GM06990 (cell line): ENCODE data around the gene TIMM44.
"Not testable (repeated sequence)": the region's sequence is repeated elsewhere in the genome, so short reads cannot be mapped to it uniquely, and the experiment has no call there.

ENCODE experiments used
- DNase-seq: peaks from one replicate; pipeline ENCODE4 v3.0.0-alpha.2; 2011; ENCODE audit not compliant: insufficient read length; ENCODE audit errors: extremely low read depth
- H3K27me3 ChIP-seq: replicated peaks from 2 replicates; pipeline ENCODE4 v1.6.0; 2011; ENCODE audit warnings: low read length; ENCODE audit not compliant: control insufficient read depth, insufficient read depth
- H3K36me3 ChIP-seq: 2 replicates; pipeline ENCODE4 v1.5.1; 2011; ENCODE audit warnings: low read length; ENCODE audit not compliant: control insufficient read depth, insufficient read depth
- H3K4me3 ChIP-seq: replicated peaks from 2 replicates; pipeline ENCODE4 v1.5.1; 2011; ENCODE audit warnings: low read depth, mild to moderate bottlenecking, control low read depth, low read length
- TF ChIP-seq, protein P1 (sequence below): IDR thresholded peaks from 2 replicates; pipeline ENCODE4 v1.5.1; 2011; ENCODE audit warnings: low read length, control low read depth, mild to moderate bottlenecking, inconsistent platforms; ENCODE audit not compliant: insufficient read depth, poor library complexity, severe bottlenecking

TIMM44 gene

DNA sequence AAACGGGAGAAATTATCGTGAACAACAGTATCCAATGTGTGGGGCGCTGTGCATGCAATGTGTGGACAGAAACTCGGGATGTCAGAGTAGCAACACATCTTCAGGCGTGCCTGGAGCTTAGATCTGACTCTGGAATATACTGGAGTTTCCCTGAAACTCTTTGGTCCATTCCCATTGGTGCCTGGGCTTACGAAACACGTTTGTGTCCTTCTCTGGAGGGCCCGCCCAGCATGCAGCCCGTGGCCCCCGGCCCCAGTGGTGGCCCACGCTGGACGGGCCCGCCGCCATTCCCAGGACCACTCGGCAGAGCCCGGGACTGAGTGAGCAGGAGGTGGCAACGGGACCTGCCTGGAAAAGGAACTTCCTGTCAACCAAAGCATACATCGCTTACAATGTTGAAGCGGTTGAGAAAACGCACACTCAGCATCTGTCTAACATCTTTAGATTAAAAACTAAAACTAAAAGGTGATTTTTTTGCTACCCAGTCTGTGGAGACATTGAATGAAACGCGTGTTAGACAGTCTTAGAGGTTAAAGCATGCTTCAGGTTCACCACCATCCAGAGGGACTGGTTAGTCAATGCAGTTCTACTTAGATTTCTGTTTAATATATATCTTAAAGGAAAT lies 19.3 kb upstream of the TIMM44 start:
- Histone ChIP-seq H3K4me3 (no peak overlapping the region), H3K27me3 (no peaks in the 10 kb centered on the region), H3K36me3 (peaks cover 26% of the 10 kb centered on the region)
- DNase-seq = no peak
- TF ChIP-seq, protein P1, sequence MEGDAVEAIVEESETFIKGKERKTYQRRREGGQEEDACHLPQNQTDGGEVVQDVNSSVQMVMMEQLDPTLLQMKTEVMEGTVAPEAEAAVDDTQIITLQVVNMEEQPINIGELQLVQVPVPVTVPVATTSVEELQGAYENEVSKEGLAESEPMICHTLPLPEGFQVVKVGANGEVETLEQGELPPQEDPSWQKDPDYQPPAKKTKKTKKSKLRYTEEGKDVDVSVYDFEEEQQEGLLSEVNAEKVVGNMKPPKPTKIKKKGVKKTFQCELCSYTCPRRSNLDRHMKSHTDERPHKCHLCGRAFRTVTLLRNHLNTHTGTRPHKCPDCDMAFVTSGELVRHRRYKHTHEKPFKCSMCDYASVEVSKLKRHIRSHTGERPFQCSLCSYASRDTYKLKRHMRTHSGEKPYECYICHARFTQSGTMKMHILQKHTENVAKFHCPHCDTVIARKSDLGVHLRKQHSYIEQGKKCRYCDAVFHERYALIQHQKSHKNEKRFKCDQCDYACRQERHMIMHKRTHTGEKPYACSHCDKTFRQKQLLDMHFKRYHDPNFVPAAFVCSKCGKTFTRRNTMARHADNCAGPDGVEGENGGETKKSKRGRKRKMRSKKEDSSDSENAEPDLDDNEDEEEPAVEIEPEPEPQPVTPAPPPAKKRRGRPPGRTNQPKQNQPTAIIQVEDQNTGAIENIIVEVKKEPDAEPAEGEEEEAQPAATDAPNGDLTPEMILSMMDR = no peak

DNA sequence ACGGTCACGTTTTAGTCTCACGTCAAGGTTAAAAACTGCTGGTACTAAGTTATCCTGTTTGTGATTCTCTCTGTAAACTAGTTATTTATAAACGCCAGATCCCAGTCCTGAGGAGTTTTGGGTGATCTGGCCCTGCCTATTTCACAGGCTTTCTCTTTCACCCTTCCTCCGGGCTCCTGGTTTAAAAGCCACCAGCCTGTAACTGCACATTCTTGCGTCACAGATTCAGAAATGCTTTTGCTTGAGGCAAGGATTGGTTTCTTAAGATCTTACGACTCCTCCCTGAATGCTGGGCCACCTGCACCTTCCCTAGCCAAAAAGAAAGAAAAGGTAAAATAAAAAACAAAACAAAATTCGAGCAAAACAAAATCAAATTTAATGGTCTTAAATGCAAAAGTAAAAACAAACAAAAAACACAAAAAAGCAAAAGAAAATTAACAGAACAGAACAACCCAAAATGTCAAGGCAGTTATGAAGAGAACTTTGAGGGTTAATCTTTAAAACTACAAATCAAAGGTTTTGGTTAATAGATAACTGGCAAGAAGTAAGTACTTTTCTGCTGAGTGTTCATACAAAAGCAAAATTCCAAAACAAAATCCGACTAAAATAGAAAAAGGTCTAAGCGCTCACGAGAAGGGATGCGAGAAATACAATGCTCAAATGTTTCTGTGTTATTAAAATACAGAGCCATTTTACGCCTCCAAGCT lies 18.6 kb upstream of the TIMM44 start:
- no peak overlapping the region for H3K4me3 ChIP-seq
- no peaks in the 10 kb centered on the region for H3K27me3 ChIP-seq
- TF ChIP-seq, protein P1 = no peak
- no peak for DNase-seq
- peaks cover 22% of the 10 kb centered on the region for H3K36me3 ChIP-seq

DNA sequence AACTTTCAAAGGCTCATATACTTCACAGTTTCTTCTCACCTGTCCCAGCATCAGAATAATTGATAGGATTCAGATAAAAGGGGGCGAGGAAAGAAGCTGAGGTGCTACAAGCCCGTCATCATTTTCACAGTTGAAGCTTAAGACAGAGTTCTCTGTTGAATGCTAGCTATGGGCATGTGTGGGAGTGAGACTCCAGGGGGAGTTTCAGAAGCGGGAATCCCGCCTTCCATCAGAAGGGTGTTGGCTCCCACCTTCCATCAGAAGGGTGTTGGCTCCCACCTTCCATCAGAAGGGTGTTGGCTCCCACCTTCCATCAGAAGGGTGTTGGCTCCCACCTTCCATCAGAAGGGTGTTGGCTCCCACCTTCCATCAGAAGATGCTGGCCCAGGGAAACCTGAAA lies 17.6 kb upstream of the TIMM44 start:
- not testable (repeated sequence) for H3K27me3 ChIP-seq, DNase-seq, H3K4me3 ChIP-seq
- peaks cover 19% of the 10 kb centered on the region for H3K36me3 ChIP-seq

DNA sequence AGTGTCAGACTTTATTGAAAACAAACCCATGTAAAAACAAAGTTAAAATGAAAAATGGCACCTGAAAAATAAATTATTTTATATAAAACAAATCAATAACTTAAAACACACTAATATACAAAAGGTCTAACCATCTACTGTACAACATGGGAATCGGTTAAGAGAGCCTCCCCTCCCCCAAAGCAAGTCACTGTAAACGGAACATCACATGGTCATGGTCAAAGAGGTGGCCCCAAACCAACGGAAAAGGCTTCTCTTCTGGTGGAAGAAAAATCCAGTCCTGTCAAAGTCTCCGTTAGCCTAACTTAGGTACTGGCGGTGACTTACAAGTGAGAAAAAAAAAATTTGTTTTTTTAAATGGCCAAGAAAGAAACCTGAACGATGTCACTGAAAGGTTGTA lies 15.7 kb upstream of the TIMM44 start:
- Histone ChIP-seq H3K4me3 (no peak overlapping the region), H3K36me3 (peaks cover 15% of the 10 kb centered on the region), H3K27me3 (no peaks in the 10 kb centered on the region)
- TF ChIP-seq, protein P1 = no peak
- DNase-seq = no peak

DNA sequence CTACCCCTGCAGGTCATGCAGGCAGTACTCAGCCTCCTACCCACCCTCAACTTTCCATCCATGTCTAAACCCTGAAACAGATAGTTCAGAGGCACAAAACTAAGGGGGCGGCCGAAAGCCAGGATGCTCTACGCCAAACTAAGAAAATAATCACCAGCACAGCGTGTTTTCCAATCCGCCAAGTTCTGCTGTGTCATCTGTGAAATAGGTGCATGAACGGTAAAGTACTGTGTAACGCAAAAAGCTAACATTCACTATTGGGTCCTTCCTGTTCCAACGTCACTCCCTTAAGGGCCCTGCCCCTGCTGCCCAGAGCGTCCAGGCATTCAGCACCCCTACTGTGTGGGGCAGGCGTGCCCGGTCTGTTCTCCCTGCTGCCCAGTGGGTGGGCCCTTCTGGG lies 12.2 kb upstream of the TIMM44 start:
- Histone ChIP-seq H3K36me3 (no peaks in the 10 kb centered on the region; the same call in 1 of the 2 replicates), H3K4me3 (no peak overlapping the region), H3K27me3 (no peaks in the 10 kb centered on the region)
- TF ChIP-seq, protein P1 = no peak
- DNase-seq = no peak

DNA sequence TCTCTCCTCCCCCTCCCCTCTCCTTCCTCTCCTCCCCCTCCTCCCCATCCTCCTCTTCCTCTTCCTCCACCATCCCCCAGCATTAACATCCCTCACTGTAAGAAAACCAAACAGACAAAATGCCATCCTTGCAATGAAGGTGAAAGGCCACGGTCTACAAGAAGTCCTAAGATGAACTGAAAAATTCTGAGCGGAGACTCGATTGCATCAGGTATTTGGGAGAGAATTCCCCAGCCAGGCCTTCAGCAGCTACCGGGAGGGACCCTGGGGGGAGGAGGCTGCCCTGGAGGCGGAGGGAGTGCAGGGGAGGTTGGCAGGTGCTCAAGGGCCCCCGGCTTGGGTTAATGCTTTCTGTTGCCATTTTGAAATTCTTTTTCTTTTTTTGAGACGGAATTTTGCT lies 10.1 kb upstream of the TIMM44 start:
- Histone ChIP-seq H3K36me3 (no peaks in the 10 kb centered on the region; the same call in 1 of the 2 replicates), H3K27me3 (no peaks in the 10 kb centered on the region), H3K4me3 (no peak overlapping the region)
- TF ChIP-seq, protein P1 = no peak
- DNase-seq = no peak
